Right atrium auricular region (tissue), 2 donors: ENCODE data around the gene HNRNPU. TPM values are rescaled to one million over a fixed set of nuclear protein-coding genes. Genes with fewer than 3 reads are reported as not detected.

Experiments
- DNase-seq: peaks from one replicate; pipeline ENCODE4 v3.0.0-alpha.2; 2019; ENCODE audit warnings: low spot score
- H3K27ac ChIP-seq, 2 donors: fragments of 200-600 bp; sonication (generic); 1 replicate in 1 of 2; 2 replicates in 1 of 2; pipeline ENCODE4 v1.5.1; 2016 to 2019
- H3K27me3 ChIP-seq, 2 donors: fragments of 200-600 bp; sonication (generic); one replicate each; pipeline versions ENCODE4 v1.5.1 to v1.6.0; 2017 to 2019
- H3K36me3 ChIP-seq: fragments of 200-600 bp; sonication (generic); one replicate; pipeline ENCODE4 v1.5.1; 2016
- H3K4me1 ChIP-seq, 2 donors: fragments of 200-600 bp; sonication (generic); one replicate each; pipeline versions ENCODE4 v1.5.1 to v1.6.0; 2017 to 2019
- H3K4me3 ChIP-seq, 2 donors: fragments of 200-600 bp; sonication (generic); 1 replicate in 1 of 2; 2 replicates in 1 of 2; pipeline ENCODE4 v1.5.1; 2017 to 2019; ENCODE audit warnings: mild to moderate bottlenecking in 1 of 2, moderate library complexity in 1 of 2
- H3K9me3 ChIP-seq, 2 donors: fragments of 200-600 bp; sonication (generic); one replicate each; pipeline ENCODE4 v1.5.1; 2019
- total RNA-seq, 2 donors: library from RNA; depleted of rRNA; stranded (reverse); fragments of >200 nt; gene quantifications; one replicate each; pipeline ENCODE4 v1.1.0, GENCODE V29; 2016
- TF ChIP-seq, protein P1 (sequence below), 2 donors: fragments of 200-600 bp; sonication (generic); IDR thresholded peaks; one replicate each; pipeline ENCODE4 v1.5.1; 2019; ENCODE audit warnings: antibody characterized with exemption in 2 of 2

The HNRNPU gene
- total RNA-seq, 2 donors from 2014 or later, result 175 to 206 TPM

DNA sequence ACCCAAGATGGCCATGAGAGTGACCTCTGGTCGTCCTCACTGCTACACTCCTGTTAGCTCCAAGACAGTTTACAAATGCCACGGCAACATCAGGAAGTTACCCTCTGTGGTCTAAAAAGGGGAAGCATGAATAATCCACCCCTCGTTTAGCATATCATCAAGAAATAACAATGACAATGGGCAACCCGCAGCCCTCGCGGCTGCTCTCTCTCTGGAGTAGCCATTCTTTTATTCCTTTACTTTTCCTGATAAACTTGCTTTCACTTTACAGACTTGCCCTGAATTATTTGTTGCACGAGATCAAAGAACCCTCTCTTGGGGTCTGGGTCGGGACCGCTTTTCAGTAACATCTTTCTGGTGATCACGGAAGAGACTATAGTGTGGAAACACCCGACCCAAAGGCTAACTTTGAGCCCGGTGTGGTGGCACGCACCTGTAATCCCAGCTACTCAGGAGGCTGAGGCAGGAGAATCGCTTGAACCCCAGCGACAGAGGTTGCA, 48.7 kb downstream of the HNRNPU start:
- Histone ChIP-seq H3K27me3 (no peaks in the 10 kb centered on the region), H3K9me3 (no peaks in the 10 kb centered on the region), H3K4me3 (no peak overlapping the region), H3K36me3 (no peaks in the 10 kb centered on the region), H3K27ac (no peak overlapping the region), H3K4me1 (no peaks in the 10 kb centered on the region)
- DNase-seq, result no peak
- TF ChIP-seq, protein P1, sequence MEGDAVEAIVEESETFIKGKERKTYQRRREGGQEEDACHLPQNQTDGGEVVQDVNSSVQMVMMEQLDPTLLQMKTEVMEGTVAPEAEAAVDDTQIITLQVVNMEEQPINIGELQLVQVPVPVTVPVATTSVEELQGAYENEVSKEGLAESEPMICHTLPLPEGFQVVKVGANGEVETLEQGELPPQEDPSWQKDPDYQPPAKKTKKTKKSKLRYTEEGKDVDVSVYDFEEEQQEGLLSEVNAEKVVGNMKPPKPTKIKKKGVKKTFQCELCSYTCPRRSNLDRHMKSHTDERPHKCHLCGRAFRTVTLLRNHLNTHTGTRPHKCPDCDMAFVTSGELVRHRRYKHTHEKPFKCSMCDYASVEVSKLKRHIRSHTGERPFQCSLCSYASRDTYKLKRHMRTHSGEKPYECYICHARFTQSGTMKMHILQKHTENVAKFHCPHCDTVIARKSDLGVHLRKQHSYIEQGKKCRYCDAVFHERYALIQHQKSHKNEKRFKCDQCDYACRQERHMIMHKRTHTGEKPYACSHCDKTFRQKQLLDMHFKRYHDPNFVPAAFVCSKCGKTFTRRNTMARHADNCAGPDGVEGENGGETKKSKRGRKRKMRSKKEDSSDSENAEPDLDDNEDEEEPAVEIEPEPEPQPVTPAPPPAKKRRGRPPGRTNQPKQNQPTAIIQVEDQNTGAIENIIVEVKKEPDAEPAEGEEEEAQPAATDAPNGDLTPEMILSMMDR (IDR thresholded peaks at IDR 0.05), result no peak

DNA sequence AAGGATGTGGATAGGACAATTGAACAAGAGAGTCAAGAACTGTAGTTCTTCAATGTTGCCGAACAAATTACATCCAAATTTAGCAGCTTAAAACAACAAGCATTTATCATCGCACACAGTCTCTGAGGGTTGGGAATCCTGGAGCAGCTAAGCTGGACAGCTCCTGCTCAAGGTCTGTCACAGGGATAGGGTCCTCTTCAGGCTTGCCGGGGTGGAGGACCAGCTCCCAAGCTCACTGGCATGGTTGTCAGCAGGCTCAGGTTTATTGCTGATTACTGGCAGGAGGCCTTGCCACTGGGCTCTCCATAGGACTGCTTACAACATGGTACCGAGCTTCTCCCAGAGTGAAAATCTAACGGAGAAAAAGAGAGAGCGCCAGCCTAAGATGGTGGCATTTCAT, 51.0 kb downstream of the HNRNPU start:
- no peaks in the 10 kb centered on the region for H3K4me1 ChIP-seq
- no peaks in the 10 kb centered on the region for H3K36me3 ChIP-seq
- TF ChIP-seq, protein P1 (IDR thresholded peaks at IDR 0.05), result no peak
- H3K27me3 ChIP-seq, result no peaks in the 10 kb centered on the region
- H3K27ac ChIP-seq, result no peak overlapping the region
- H3K4me3 ChIP-seq, result no peak overlapping the region
- no peaks in the 10 kb centered on the region for H3K9me3 ChIP-seq
- DNase-seq, result no peak

- no peak for DNase-seq
- Histone ChIP-seq H3K9me3 (no peaks in the 10 kb centered on the region), H3K4me1 (no peaks in the 10 kb centered on the region), H3K27me3 (no peaks in the 10 kb centered on the region), H3K27ac (no peak overlapping the region), H3K4me3 (no peak overlapping the region), H3K36me3 (no peaks in the 10 kb centered on the region)
- TF ChIP-seq, protein P1 (IDR thresholded peaks at IDR 0.05), result no peak
Measured at GRCh38 chr1:244810221-244810620, 54.1 kb downstream of the HNRNPU start.

- H3K4me1 ChIP-seq, result no peaks in the 10 kb centered on the region
- H3K27ac ChIP-seq, result no peak overlapping the region
- TF ChIP-seq, protein P1 (IDR thresholded peaks at IDR 0.05), result no peak
- H3K4me3 ChIP-seq, result no peak overlapping the region
- no peak for DNase-seq
- no peaks in the 10 kb centered on the region for H3K27me3 ChIP-seq
- H3K9me3 ChIP-seq, result no peaks in the 10 kb centered on the region
- no peaks in the 10 kb centered on the region for H3K36me3 ChIP-seq
Measured at GRCh38 chr1:244807138-244807537, 57.2 kb downstream of the HNRNPU start.

DNA sequence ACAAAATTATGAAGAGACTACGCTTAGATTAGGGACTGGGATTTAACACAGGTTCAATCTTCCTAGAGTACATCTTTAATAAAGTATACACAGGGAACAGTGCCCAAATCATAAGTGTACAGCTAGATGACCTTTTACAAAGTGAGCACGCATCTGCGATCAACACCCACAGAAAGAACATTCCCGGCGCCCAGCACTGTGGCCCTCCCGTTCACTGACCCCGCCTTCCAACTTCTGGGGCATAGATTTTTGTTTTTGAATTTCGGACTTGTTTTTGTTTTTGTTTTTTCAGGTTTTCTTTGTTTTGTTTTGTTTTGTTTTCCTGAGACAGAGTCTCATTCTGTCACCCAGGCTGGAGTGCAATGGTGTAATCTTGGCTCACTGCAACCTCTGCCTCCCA, 59.5 kb downstream of the HNRNPU start:
- no peaks in the 10 kb centered on the region for H3K9me3 ChIP-seq
- no peak overlapping the region for H3K27ac ChIP-seq
- no peaks in the 10 kb centered on the region for H3K4me1 ChIP-seq
- H3K36me3 ChIP-seq, result no peaks in the 10 kb centered on the region
- no peak overlapping the region for H3K4me3 ChIP-seq
- TF ChIP-seq, protein P1 (IDR thresholded peaks at IDR 0.05), result no peak
- H3K27me3 ChIP-seq, result no peaks in the 10 kb centered on the region
- DNase-seq, result no peak

DNA sequence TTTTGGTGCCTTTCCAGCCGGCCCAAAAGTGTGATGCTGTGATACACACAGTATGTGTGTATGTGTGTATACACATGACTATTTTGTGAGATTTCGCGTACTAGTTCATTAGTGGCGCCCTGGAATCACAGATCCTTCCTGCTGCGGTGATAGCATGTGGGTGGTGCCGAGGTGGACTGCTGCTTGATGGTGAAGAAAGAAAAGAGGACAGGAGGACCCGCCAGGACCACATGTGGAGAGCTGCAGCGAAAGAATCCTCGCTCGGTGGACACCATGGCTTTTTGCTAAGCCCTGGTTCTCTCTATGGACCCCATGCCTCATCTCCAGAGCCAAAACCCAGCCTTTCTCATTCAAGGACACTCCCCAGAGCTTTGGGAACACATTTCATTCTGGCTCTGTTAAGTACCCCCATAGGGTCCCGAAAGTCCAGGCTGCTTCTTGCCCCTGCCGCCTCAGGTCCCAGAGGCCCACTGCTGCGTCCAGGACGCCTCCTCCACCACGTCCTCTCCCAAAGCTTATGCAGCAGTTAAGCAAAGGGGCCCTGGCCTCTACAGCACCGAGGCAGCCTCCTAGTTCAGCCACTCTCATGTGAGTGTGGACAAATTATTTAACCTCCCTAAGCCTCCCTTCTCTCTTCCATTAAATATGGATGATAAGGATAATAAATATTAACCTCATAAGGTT, 61.6 kb downstream of the HNRNPU start:
- H3K36me3 ChIP-seq, result no peaks in the 10 kb centered on the region
- H3K9me3 ChIP-seq, result no peaks in the 10 kb centered on the region
- no peaks in the 10 kb centered on the region for H3K4me1 ChIP-seq
- no peak overlapping the region for H3K4me3 ChIP-seq
- H3K27me3 ChIP-seq, result no peaks in the 10 kb centered on the region
- H3K27ac ChIP-seq, result no peak overlapping the region
- no peak for DNase-seq
- TF ChIP-seq, protein P1 (IDR thresholded peaks at IDR 0.05), result no peak
